Endothelial cell of umbilical vein (primary cell): ENCODE data around the gene MED12L. TPM values are rescaled to one million over a fixed set of nuclear protein-coding genes. Genes with fewer than 3 reads are reported as not detected.

ENCODE experiments used
- BruUV-seq: library from RNA; stranded (reverse); fragments of 400-500 nt; replicated peaks from 2 replicates; lab custom pipeline; 2021; lab: Mats Ljungman, UMichigan
- CTCF ChIA-PET: fragments of 300-600, 350-600 bp; sonication (Branson Sonifier 250); formaldehyde crosslinking; loops from one replicate; lab custom pipeline; 2021; ENCODE audit warnings: antibody characterized with exemption, inconsistent platforms; lab: Charles Lee
- POLR2A ChIA-PET: fragments of 300-600, 350-600 bp; sonication (Branson Sonifier 250); formaldehyde crosslinking; loops from one replicate; lab custom pipeline; 2021; ENCODE audit warnings: antibody characterized with exemption, inconsistent platforms; lab: Charles Lee
- DNase-seq: peaks from one replicate; pipeline ENCODE4 v3.0.0-alpha.2; 2011; ENCODE audit warnings: low read depth, low spot score
- FAIRE-seq: peaks from 2 replicates; lab custom pipeline; 2011; peaks lifted over from hg19 to GRCh38; lab: Jason Lieb, UNC
- H2AFZ ChIP-seq: 2 replicates; pipeline ENCODE4 v1.6.0; 2012; ENCODE audit warnings: low read depth, low read length, control low read depth, inconsistent platforms
- H3K27ac ChIP-seq: 2 replicates; pipeline ENCODE4 v1.5.1; 2011; ENCODE audit warnings: low read depth, mild to moderate bottlenecking, control low read depth, low read length, moderate library complexity; ENCODE audit not compliant: insufficient read depth
- H3K27me3 ChIP-seq, 2 experiments: 2 replicates each; pipeline versions ENCODE4 v1.6.0 to v1.6.1; 2011; ENCODE audit warnings: low read length in 2 of 2, mixed read lengths in 1 of 2; ENCODE audit not compliant: control insufficient read depth in 2 of 2, insufficient read depth in 2 of 2
- H3K36me3 ChIP-seq, 2 experiments: 2 replicates in 1 of 2; 3 replicates in 1 of 2; pipeline ENCODE4 v1.5.1; 2011; ENCODE audit warnings: low read length in 2 of 2, mild to moderate bottlenecking in 1 of 2, moderate library complexity in 1 of 2; ENCODE audit not compliant: control insufficient read depth in 2 of 2, insufficient read depth in 2 of 2; ENCODE audit errors: extremely low read depth in 1 of 2
- H3K4me1 ChIP-seq: 3 replicates; pipeline ENCODE4 v1.5.1; 2011; ENCODE audit warnings: mild to moderate bottlenecking, low read length; ENCODE audit not compliant: control insufficient read depth, insufficient read depth; ENCODE audit errors: extremely low read depth
- H3K4me2 ChIP-seq: 2 replicates; pipeline ENCODE4 v1.6.1; 2011; ENCODE audit warnings: low read length, control low read depth, mixed read lengths; ENCODE audit not compliant: insufficient read depth
- H3K4me3 ChIP-seq, 3 experiments: fragments of 200-600 bp in 1 of 3; sonication (generic), shearing (Covaris generic) in 1 of 3; replicated peaks in 1 of 3; 2 replicates each; pipeline ENCODE4 v1.5.1; 2011 to 2016; ENCODE audit warnings: control low read depth in 3 of 3, low read length in 3 of 3, mild to moderate bottlenecking in 2 of 3, inconsistent platforms in 1 of 3, low read depth in 1 of 3, moderate library complexity in 1 of 3; ENCODE audit not compliant: insufficient read depth in 1 of 3
- H3K79me2 ChIP-seq: 2 replicates; pipeline ENCODE4 v1.6.0; 2012; ENCODE audit warnings: low read length, inconsistent platforms; ENCODE audit not compliant: control insufficient read depth, insufficient read depth
- H3K9ac ChIP-seq: replicated peaks from 2 replicates; pipeline ENCODE3; 2011; ENCODE audit warnings: low read length, control low read depth; ENCODE audit not compliant: insufficient read depth; ENCODE audit errors: extremely low read depth
- H3K9me1 ChIP-seq: replicated peaks from 3 replicates; pipeline ENCODE4 v1.6.0; 2011; ENCODE audit warnings: mild to moderate bottlenecking, low read length; ENCODE audit not compliant: control insufficient read depth, insufficient read depth; ENCODE audit errors: extremely low read depth
- H3K9me3 ChIP-seq: replicated peaks from 2 replicates; pipeline ENCODE4 v1.5.1; 2012; ENCODE audit warnings: low read length, inconsistent platforms; ENCODE audit not compliant: control insufficient read depth, insufficient read depth
- H4K20me1 ChIP-seq: replicated peaks from 2 replicates; pipeline ENCODE3; 2011; ENCODE audit warnings: mild to moderate bottlenecking, low read length; ENCODE audit not compliant: control insufficient read depth, insufficient read depth; ENCODE audit errors: extremely low read depth
- EZH2 ChIP-seq: IDR thresholded peaks from 2 replicates; pipeline ENCODE4 v1.6.1; 2012; ENCODE audit warnings: borderline replicate concordance, low read depth, mild to moderate bottlenecking, moderate library complexity, low read length, inconsistent platforms; ENCODE audit not compliant: severe bottlenecking
- FOS ChIP-seq: IDR thresholded peaks from 2 replicates; pipeline ENCODE4 v1.6.1; 2011; ENCODE audit warnings: mild to moderate bottlenecking, low read length, moderate library complexity, borderline replicate concordance; ENCODE audit not compliant: insufficient read depth
- GATA2 ChIP-seq: IDR thresholded peaks from 2 replicates; pipeline ENCODE4 v1.7.0; 2011; ENCODE audit warnings: low read depth, mild to moderate bottlenecking, moderate library complexity, mixed read lengths, low read length; ENCODE audit not compliant: insufficient read length, insufficient read depth
- JUN ChIP-seq: IDR thresholded peaks from 2 replicates; pipeline ENCODE4 v1.6.1; 2011; ENCODE audit warnings: borderline replicate concordance, low read depth; ENCODE audit not compliant: insufficient read length, insufficient read depth
- MAX ChIP-seq: IDR thresholded peaks from 2 replicates; pipeline ENCODE4 v1.6.1; 2011; ENCODE audit not compliant: insufficient read depth, insufficient read length
- MYC ChIP-seq: IDR thresholded peaks from one replicate; pipeline ENCODE4 v1.6.1; 2011; ENCODE audit warnings: mild to moderate bottlenecking, low read depth, low read length
- POLR2A ChIP-seq: IDR thresholded peaks from 2 replicates; pipeline ENCODE4 v1.6.1; 2012; ENCODE audit warnings: low read depth, mild to moderate bottlenecking, control low read depth, low read length
- POLR2AphosphoS5 ChIP-seq: IDR thresholded peaks from 2 replicates; pipeline ENCODE4 v1.6.1; 2012; ENCODE audit warnings: low read depth, mild to moderate bottlenecking, control low read depth, low read length, moderate library complexity; ENCODE audit not compliant: insufficient read depth
- dilution Hi-C: fragments of 300-500 bp; cut with MboI; formaldehyde crosslinking; loops from one replicate; pipeline ENCODE4 v1.15.0; 2019; ENCODE audit warnings: low sequenced_read_pairs; ENCODE audit not compliant: extremely low pct_ligation_motif_present
- intact Hi-C: fragments of 100-400 bp; cut with micrococcal nuclease; formaldehyde crosslinking; loops from one replicate; pipeline ENCODE4 v1.10.0; 2022
- polyA plus RNA-seq, 4 experiments: library from polyadenylated mRNA; depleted of rRNA in 3 of 4; stranded (reverse) in 3 of 4; unstranded in 1 of 4; fragments of >200 nt; gene quantifications; 2 replicates each; pipeline versions ENCODE4 v1.2.1 to v1.2.3, GENCODE V29; 2011 to 2012; ENCODE audit warnings: missing spikeins in 1 of 4
- total RNA-seq: library from RNA; stranded (reverse); gene quantifications from 2 replicates; pipeline ENCODE4 v1.2.3, GENCODE V29; 2021
- TF ChIP-seq, protein P1 (sequence below), 2 donors: IDR thresholded peaks; 1 replicate in 1 of 2; 2 replicates in 1 of 2; pipeline ENCODE4 v1.5.1; 2011; ENCODE audit warnings: low read length in 2 of 2, mild to moderate bottlenecking in 2 of 2, moderate library complexity in 2 of 2, control low read depth in 1 of 2, inconsistent platforms in 1 of 2, low read depth in 1 of 2; ENCODE audit not compliant: insufficient read depth in 1 of 2; ENCODE audit errors: extremely low read depth in 1 of 2

MED12L gene
- total and polyA plus RNA-seq, 2 donors (not counting 3 experiments of a cell fraction or from before 2014, with no cell fraction given) = 0.03 to 0.27 TPM

DNA sequence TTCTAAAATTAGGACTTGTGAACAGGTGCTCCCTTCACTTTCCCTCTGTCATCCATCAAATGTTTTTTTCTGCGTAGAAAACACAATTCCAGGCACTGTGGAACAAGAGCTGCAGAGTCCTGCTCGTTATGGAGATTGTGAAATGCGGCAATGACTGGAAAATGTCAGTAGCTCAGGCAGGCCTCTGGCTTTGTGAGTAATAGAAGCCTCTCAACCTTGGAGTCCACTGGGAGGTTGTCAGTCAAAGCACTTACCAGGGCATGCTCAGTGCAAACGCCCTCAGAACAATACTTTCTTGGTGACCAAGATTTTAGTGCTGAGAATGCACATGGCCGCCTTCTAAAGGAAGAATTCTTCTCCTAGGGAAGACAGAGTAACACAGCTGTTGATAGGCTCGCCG, 26.7 kb upstream of the MED12L start:
- intact Hi-C loops (no loop called here), dilution Hi-C loops (no loop called here)
- Histone ChIP-seq H3K27me3 (peaks cover 2 to 4% of the 10 kb centered on the region in 2 experiments), H3K27ac (no peak overlapping the region), H2AFZ (no peak overlapping the region), H3K36me3 (no peaks in the 10 kb centered on the region), H3K79me2 (no peaks in the 10 kb centered on the region), H4K20me1 (no peaks in the 10 kb centered on the region), H3K9me1 (no peaks in the 10 kb centered on the region), H3K9ac (no peak overlapping the region), H3K4me1 (no peaks in the 10 kb centered on the region), H3K4me3 (no peak overlapping the region), H3K9me3 (no peaks in the 10 kb centered on the region), H3K4me2 (no peak overlapping the region)
- FAIRE-seq (no peak), DNase-seq (no peak)
- TF ChIP-seq POLR2A = no peak
- TF ChIP-seq JUN = no peak
- TF ChIP-seq POLR2AphosphoS5 = no peak
- no peak for TF ChIP-seq MAX
- TF ChIP-seq FOS = no peak
- TF ChIP-seq MYC = no peak
- TF ChIP-seq GATA2 = no peak
- TF ChIP-seq EZH2 = no peak
- TF ChIP-seq, protein P1, sequence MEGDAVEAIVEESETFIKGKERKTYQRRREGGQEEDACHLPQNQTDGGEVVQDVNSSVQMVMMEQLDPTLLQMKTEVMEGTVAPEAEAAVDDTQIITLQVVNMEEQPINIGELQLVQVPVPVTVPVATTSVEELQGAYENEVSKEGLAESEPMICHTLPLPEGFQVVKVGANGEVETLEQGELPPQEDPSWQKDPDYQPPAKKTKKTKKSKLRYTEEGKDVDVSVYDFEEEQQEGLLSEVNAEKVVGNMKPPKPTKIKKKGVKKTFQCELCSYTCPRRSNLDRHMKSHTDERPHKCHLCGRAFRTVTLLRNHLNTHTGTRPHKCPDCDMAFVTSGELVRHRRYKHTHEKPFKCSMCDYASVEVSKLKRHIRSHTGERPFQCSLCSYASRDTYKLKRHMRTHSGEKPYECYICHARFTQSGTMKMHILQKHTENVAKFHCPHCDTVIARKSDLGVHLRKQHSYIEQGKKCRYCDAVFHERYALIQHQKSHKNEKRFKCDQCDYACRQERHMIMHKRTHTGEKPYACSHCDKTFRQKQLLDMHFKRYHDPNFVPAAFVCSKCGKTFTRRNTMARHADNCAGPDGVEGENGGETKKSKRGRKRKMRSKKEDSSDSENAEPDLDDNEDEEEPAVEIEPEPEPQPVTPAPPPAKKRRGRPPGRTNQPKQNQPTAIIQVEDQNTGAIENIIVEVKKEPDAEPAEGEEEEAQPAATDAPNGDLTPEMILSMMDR (IDR thresholded peaks at IDR 0.05; ENCODE audit: extremely low read depth in 1 of 2, insufficient read depth in 1 of 2, low read depth in 1 of 2, low read length in 2 of 2) = no peak
- ChIA-PET POLR2A (no interaction called here), CTCF (no interaction called here)
- BruUV-seq = no TSS peak
